SW 1271 (cell line): ENCODE data around the gene WRAP53.

Source experiments
- DNase-seq, 2 experiments: peaks; one replicate each; lab custom pipeline; 2025; lab: John Stamatoyannopoulos, UW

The WRAP53 gene

DNA sequence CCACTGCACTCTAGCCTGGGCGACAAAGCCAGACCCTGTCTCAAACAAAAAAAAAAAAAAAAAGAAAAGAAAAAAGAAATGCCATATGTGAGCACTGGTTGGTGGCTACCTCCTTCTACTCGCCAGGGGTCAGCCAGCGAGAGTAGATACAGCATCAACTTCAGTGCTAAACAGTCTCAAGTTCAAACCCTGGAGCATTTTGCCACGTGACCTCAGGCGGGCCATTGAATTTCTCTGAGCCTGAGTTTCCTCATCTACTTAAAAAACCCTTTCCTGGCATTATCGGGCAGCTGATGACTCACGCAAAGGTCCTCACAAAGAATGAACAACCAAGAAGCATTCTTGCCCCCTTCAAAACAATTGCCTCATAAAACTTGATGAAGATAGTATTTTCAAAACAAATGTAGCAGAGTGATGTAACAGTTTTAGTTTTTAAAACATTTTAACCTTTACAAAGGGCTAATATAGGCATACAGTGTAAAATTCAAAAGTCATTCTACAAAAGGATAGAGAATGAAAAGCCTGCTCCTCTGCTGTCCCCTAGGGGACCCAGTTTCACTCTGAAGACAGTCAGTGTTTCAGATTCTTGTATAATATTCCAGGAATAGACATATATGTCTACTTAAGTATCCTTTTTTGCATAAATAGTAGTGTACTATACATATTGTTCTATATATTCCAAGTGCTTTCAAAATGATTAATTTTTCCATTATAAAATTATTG is 57.6 kb downstream of the WRAP53 start:
- DNase-seq: peak in 1 of 2 experiments; percentile 57

DNA sequence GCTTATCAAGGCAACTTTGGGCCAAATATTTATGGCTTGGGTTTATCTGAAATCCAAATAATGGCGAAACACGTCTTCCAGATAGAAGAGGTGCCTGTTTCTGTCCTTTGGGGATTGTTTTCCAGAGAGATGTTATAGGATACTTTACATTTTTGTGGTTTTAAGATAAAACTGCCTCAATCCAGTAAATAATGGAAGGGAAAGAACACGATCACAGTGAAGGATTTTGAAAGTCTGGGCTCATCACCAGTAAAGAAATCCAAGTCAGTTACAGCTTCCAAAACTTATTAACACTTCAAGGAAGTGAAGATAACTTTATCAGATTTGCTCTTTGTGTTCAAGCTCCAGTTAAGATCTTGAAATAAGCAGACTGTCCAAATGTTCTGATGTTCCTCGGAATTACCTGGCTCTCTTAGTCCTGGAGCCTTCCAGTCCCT is 59.4 kb downstream of the WRAP53 start:
- DNase-seq: peak in 1 of 2 experiments; percentile 16

DNA sequence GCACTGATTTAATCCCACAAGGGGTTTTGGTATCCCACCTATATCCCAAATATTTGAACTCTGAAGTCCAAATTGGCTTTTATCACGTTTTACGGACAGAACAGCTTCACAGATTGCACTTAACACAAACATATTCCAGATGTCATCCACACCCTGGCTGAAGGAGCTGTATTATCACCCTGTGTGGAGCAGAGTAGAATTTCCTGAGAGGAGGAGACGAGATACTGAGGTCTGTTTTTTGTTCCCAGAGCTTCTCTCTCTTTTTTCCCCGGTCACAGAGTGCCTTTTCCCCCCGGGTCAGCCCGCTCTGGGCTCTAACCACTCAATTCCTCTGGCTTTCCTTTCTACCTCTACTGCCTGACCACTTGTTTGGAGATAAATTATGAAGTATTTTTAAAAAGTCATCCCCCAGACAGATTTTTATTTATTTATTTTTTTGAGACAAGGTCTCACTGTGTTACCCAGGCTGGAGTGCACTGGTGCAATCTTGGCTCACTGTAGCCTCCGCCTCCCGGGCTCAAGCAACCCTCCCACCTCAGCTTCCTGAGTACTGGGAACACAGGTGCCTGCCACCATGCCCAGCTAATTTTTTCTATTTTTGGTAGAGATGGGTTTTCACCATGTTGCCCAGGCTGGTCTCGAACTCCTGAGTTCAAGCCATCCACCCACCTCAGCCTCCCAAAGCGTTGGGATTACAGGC is 59.9 kb downstream of the WRAP53 start:
- DNase-seq: no peak

DNA sequence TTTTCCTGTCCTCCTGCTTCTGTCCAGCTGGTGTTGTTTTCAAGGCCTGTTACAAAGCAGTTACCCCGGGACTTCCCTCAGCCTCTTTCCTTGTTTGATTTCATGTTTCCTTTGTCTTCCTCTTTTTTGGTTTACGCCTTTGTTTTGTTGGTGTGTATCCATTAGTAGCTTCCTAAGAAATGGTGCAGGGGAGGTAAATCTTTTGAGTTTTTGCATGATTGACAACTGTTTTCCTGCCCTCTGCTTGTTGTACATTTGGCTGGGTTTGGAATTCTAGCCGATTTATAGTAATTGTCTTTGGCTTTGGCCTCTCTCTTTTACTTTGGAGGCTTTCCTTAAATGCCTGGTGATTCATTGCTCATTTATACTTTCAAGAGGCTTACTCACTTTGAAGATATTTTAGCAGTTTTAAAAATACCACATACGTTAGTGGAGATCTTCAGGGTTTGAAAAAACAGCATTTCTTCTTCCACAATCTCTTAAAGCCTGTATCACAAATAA is 62.1 kb downstream of the WRAP53 start:
- peak; percentile 46 to 82 for DNase-seq
